Uterus (tissue), 2 donors: ENCODE measurements around the gene RHCE.

Experiments
- CTCF ChIP-seq, 4 experiments: fragments of 200-600 bp in 2 of 4; fragments of 450-650 bp in 2 of 4; sonication (generic) in 2 of 4; IDR thresholded peaks; one replicate each; pipeline ENCODE4 v1.5.1; 2016 to 2019; ENCODE audit warnings: antibody characterized with exemption in 4 of 4, mild to moderate bottlenecking in 2 of 4, moderate library complexity in 1 of 4
- POLR2A ChIP-seq, 2 donors: fragments of 450-650 bp; IDR thresholded peaks; one replicate each; pipeline ENCODE4 v1.6.1; 2016; ENCODE audit warnings: antibody characterized with exemption in 2 of 2, mild to moderate bottlenecking in 1 of 2, moderate library complexity in 1 of 2

GRCh38 chr1:25443030-25443699 is 22.5 kb upstream of the RHCE start:
- TF ChIP-seq CTCF (IDR thresholded peaks at IDR 0.05) (no peak), POLR2A (IDR thresholded peaks at IDR 0.05) (no peak)
